GM19468 (cell line): ENCODE data around the gene ORC5.
A peak's percentile ranks its signal among the peaks of the same experiment; 100 is the strongest.
"Not testable (repeated sequence)": the region's sequence is repeated elsewhere in the genome, so short reads cannot be mapped to it uniquely, and the experiment has no call there.

ENCODE experiments used
- ATAC-seq: cut with Tn5 transposase; IDR thresholded peaks from one replicate; pipeline ENCODE4 v1.9.1; 2021; ENCODE audit warnings: mild to moderate bottlenecking, moderate library complexity, moderate number of reproducible peaks; ENCODE audit not compliant: unreplicated experiment; ENCODE audit errors: extremely low read depth

Gene ORC5

GRCh38 chr7:104207731-104208420, at the start of gene ORC5:
Gene ORC5, minus strand, starts transcription at chr7:104208013. Its CDS starts 109 bp downstream, at chr7:104207904.
- ATAC-seq, result peak; percentile 97

DNA sequence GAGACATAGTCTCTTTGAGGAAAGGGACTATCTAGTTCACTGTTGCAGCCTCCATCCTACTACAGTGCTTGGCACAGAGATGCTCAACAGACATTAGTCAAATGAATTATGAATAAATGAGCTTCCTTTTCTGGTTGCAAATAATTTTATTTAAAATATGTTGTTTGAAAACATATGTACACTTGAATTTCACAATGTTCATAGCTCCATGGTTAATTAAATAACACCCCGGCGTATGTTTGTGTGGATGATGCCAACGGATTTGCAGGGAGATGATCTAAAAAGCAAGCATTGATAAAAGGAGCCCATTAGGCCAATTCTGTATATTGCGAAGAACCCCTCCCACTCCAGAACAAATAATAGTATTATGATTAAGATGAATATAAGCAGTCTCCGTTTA, 47.8 kb upstream of the ORC5 start:
- ATAC-seq, result no peak

DNA sequence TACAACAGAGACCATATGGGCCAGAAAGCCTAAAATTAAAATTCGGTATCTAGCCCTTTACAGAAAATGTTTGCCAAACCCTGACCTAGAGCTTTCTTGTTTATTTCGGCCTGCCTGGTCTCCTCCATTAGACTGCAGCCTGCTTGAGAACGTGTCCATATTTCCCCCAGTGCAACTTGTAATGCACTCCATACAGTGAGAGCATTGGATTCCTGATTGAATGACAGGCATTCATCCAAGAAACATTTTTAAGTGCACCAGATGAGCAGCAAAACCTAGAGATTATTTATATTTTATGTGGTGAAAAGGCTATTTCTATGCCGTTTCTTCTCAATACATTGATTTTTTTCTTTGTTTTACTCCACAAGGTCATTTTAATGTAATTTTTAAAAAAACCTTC, 47.4 kb upstream of the ORC5 start:
- no peak for ATAC-seq

- ATAC-seq, result no peak
Observed at GRCh38 chr7:104254696-104255095, 46.9 kb upstream of the ORC5 start.

GRCh38 chr7:104252409-104253134, 44.8 kb upstream of the ORC5 start:
- ATAC-seq, result no peak

DNA sequence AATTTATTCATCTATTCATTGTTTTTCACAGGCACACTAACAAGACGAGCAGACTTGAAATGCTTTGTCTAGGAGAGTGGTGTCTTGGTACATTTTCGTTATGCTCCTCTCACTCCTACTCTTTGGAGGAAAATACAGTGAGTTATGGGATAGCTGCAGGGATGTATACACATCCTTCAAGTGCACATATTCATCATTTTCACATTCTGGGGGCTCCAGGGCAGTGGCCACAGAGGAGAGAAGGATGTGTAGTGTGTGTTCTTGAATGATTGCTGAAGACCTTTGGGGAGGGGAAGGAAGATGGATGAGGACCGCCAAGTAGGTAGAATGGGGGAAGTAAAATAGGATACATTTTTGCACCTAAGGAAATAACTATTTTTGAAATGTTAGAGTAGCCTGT, 34.8 kb upstream of the ORC5 start:
- ATAC-seq, result no peak

DNA sequence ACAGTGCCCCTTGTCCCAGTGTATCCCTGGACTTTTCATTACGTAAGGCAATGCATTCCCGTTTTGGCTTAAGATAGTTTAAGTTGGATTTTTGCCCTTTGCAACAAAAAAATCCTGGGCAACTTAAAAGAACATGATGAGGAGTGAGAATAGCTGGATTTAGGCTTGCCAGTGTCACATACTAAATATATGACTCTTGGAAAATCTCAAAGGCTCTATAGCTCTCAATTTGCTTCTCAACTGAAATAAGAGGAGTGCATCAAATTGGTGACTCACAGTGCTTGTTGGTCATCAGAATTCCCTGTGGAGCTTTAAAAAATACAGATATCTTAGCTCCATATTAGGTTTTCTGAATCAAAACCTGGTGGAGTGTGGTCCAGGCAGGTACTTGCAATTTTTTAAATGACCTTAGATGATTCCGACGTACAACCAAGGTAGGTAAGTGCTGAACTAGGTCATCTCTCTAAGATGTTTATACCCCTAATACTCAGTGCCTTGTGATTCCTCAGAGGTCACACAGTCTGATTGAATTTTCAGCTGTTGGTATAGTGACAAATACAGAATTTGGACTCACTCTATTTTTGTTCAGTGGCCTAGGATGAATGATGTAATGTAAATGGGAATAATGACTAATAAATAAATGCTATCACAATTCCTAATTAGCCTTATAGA, 33.9 kb upstream of the ORC5 start:
- no peak for ATAC-seq

- ATAC-seq, result no peak
Observed at GRCh38 chr7:104241135-104241534, 33.3 kb upstream of the ORC5 start.

DNA sequence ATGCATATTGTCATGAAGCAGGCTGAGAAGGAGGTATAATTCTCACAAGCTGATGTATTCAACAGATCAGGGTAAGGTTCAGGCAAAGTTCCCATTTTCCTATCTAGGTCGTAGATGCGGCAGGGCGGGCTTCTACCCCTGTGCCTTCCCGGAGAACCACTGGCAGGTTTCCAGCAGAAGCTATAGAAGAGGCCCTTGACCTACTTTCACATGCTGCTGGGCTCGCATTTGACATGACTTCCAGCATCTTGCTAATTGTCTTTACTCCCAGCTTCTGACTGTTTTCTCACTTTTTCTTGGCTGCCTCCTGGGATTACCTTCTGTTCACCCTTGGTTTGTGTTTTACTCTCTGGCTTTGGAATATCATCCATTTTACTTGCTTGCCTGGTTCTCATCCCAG, 32.6 kb upstream of the ORC5 start:
- ATAC-seq, result no peak

GRCh38 chr7:104234990-104235389, 27.2 kb upstream of the ORC5 start:
- ATAC-seq, result not testable (repeated sequence)

DNA sequence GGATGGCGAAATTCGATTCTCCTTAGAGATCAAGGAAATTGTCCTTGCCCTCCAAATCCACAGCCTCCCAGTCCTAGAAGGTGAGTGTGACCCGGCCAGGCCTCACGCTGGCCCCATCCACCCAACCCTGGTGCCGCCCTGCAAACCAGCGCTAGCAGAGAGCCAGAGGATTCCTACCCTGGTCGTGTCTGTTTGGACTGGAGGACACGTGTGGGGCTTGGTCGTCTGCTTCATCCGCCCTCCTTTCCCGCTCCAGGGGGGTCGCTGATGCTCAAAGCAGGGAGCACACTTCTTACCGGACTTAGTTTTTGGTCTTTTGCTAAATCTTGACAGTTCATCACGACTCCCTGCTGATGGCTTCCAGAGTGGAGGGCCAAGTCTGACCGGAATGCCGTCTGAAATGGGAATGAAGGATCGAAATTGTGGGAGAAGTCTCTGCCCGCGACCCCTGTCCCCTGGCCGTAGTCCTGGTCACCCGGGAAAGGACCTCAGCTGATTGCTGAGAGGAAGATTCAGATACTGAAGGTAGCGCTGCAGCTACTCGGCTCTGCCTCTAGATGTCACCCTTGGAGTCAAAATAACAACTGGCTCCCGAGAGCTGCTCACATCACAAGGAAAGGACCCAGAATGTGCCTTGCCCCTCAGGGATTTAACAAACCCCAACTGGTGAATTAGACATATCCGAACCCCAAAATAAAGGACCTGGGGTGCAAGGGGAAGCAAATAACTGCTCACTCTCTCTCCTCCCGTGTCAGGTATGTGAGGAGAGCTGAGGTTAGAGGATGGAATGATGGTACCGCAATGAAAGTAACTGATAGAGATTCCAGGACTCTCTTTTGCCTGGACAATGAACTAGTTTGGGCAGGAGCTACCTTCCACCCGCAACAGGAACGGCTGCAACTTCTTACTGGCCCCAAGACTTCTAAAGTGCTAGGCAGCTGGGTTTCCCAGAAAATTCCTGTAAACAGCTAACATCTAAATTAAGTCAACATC, 23.5 kb upstream of the ORC5 start:
- ATAC-seq, result no peak

DNA sequence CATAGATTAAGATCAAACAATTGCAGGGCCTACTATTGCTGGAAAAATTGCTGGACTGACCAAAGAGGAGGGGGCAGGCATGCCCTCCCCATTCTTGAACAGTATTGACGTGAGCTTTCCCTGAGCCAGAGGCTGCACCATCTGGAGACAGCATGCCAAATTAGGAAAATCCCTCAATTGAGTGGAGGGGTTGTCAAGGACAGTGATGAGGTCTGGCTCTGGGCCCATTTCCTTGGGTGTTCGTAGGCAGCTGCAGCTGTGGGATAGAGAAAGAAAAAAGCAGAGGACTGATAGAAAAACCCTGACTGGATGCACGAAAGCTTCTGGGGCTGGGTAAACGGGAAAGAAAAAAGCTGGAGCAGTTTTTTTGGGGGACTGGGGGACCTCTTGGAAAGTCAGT, 22.8 kb upstream of the ORC5 start:
- ATAC-seq, result no peak

GRCh38 chr7:104228442-104228841, 20.6 kb upstream of the ORC5 start:
- ATAC-seq, result no peak

DNA sequence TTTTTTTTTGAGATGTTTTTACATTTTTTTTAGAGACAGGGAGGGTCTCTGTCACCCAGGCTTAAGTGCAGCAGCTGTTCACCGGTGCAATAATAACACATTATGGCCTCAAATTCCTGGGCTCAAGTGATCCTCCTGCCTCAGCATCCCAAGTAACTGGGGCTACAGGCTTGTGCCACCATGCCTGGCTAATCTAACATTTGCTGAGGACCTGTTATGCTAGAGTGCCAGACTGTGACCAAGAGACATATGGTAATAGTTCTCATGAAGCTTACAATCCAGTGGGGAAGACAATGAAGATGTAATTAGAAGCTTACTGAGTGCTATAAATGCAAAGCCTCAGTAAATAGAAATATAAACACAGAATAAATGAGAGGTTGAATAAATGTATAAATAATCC, 17.6 kb upstream of the ORC5 start:
- ATAC-seq, result no peak

DNA sequence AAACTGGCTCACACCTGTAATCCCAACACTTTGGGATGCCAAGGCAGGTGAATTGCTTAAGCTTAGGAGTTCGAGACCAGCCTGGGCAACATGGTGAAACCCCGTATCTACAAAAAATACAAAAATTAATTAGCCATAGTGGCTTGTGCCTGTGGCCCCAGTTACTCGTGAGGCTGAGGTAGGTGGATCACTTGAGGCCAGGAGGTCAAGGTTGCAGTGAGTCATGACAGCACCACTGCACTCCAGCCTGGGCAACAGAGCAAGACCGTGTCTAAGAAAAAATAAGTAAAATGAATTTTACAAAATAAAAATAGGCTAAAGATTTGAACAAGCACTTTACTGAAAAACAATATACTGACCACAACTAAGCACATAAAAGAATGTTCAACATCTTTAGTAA, 9.8 kb upstream of the ORC5 start:
- no peak for ATAC-seq

GRCh38 chr7:104209063-104209462, 1.2 kb upstream of the ORC5 start:
- ATAC-seq, result no peak

DNA sequence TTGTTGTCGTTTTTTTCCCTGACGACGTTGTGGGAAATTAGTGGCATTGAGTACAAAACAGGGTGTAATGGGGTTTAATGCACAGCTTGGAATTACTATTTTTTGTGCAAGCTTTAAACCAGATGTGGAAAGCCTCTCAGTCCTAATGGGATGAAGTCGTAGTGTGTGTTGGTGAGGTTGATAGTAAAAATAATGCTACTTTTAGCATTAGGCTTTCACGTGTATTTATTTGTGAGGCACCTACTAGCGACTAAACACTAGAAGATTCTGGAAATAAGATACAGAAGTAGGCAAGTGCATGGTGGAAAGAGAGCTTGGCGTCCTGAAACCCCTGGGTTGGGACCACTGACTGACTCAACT, 588 bp upstream of the ORC5 start:
- ATAC-seq, result no peak

DNA sequence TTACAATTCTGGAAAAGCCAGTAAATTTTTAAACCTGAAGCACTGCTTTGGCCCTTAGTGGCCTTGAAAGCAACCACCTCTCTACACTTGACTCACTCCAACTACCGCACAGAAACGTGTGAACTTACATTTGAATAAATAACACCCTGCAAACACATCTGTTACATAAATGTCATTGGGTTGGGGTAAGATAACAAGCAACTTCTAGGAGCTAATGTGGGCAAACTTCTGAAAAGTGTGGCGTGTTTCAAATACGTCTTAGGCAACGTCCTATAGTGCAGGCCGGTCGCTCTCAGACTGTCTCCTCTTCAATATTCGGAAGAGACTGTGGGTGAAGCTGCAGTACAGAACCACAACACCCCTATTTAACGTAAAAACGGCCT, 474 bp downstream of the ORC5 start:
- ATAC-seq, result no peak

GRCh38 chr7:104206841-104207240, 972 bp downstream of the ORC5 start:
- ATAC-seq, result no peak

- no peak for ATAC-seq
Observed at GRCh38 chr7:104198673-104199278, 9.0 kb downstream of the ORC5 start.
